Measurements from ENCODE around the gene DNAJB13. TPM values are rescaled to one million over a fixed set of nuclear protein-coding genes. Genes with fewer than 3 reads are reported as not detected.

DNAJB13 gene
- total RNA-seq, 1 donor from 2014 or later = not detected

DNA sequence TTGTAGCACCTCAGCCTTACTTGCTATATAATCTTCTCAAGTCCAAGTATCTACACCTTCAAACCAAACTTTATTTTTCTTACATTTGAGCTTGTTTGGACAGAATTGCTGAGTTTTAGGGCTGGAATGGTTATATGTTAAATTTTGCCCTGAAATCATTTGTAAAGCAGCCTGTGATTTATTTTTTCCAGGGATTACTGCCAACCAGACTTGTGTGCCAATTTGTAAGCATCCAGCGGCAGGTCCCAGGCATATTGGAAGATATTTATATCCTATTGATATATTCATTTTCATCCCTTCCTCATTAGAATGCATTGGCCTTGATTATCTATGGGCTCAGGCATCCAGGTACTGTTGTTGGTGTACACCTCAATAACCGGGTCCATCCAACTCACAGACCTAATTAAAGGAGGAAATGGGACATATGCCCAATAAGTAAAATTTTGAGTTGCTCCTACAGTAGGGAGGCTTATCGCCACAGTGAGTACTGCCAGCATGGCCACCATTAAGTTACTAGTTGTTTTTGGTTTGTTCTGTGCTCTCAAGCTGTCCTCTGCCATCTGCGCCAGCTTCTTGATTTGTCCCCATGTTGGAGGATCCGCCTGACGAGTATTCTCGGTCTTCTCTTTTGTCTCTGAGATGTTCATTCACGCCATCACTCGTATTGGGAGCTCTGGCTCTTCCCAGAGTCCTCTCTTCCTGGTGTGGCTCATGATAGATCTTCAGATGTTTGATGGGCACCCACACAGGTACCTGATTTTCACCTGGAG, 9.8 kb upstream of the DNAJB13 start:
- Histone ChIP-seq H3K36me3 (no peaks in the 10 kb centered on the region), H3K4me1 (no peaks in the 10 kb centered on the region), H3K9ac (no peak overlapping the region), H3F3A (ENCODE audit: low read depth) (no peaks in the 10 kb centered on the region), H2AFZ (replicated peaks) (no peak overlapping the region), H4K20me1 (ENCODE audit: low read depth) (no peaks in the 10 kb centered on the region), H3K27ac (no peak overlapping the region), H3K4me3 (no peak overlapping the region), H3K79me2 (ENCODE audit: low read depth) (no peaks in the 10 kb centered on the region), H3K4me2 (no peak overlapping the region), H3K9me3 (ENCODE audit: low read depth) (peaks cover 2% of the 10 kb centered on the region), H3K27me3 (no peaks in the 10 kb centered on the region)
- Mint-ChIP-seq H3K4me3 (no peak overlapping the region), H3K27ac (no peak overlapping the region), H3K9me3 (peaks cover 5% of the 10 kb centered on the region), H3K4me1 (no peaks in the 10 kb centered on the region), H3K36me3 (peaks cover 8% of the 10 kb centered on the region), H3K27me3 (ENCODE audit: insufficient read depth, low read depth) (peaks cover 4% of the 10 kb centered on the region)
- DNase-seq (ENCODE audit: low spot score) = no peak
- TF ChIP-seq EZH2phosphoT487 (IDR thresholded peaks at IDR 0.05) (no peak), EZH2 (IDR thresholded peaks at IDR 0.05) (no peak)
- TF ChIP-seq, protein P1, sequence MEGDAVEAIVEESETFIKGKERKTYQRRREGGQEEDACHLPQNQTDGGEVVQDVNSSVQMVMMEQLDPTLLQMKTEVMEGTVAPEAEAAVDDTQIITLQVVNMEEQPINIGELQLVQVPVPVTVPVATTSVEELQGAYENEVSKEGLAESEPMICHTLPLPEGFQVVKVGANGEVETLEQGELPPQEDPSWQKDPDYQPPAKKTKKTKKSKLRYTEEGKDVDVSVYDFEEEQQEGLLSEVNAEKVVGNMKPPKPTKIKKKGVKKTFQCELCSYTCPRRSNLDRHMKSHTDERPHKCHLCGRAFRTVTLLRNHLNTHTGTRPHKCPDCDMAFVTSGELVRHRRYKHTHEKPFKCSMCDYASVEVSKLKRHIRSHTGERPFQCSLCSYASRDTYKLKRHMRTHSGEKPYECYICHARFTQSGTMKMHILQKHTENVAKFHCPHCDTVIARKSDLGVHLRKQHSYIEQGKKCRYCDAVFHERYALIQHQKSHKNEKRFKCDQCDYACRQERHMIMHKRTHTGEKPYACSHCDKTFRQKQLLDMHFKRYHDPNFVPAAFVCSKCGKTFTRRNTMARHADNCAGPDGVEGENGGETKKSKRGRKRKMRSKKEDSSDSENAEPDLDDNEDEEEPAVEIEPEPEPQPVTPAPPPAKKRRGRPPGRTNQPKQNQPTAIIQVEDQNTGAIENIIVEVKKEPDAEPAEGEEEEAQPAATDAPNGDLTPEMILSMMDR (IDR thresholded peaks at IDR 0.05) = no peak

DNA sequence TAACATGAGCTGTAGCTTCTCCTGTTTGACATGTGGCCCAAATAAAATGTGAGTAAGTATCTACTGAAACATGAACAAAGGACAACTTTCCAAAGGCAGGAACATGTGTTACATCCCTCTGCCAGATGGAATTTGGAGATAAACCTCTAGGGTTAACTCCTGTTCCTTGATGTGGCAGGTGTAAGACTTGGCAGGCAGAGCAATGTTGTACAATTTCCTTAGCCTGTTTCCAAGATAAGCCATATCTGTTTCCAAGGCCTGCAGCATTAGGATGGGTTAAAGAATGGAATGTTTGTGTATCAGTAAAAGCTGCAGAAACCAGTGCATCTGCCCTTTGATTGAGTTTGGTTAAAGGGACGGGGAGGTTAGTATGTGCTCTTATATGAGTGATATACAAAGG, 8.8 kb upstream of the DNAJB13 start:
- H3K9me3 Mint-ChIP-seq = peaks cover 5% of the 10 kb centered on the region
- no peaks in the 10 kb centered on the region for H4K20me1 ChIP-seq (ENCODE audit: low read depth)

DNA sequence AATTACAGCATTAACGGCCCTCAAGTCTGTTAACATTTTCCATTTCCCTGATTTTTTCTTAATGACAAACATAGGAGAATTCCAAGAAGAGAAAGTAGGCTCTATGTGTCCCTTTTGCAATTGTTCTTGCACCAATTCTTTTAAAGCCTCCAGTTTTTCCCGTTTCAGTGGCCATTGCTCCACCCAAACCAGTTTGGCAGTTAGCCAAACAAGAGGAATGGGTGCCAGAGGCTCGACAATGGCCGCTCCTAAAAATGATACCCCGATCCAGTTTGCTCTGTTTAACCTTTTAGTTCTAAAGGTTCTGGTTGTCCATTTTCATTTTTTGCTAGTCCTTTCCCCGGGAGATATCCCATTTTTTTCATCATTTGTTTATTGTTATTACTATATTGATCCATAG, 6.7 kb upstream of the DNAJB13 start:
- no peak overlapping the region for H3K27ac Mint-ChIP-seq
- H3K9me3 ChIP-seq (ENCODE audit: low read depth) = no peaks in the 10 kb centered on the region
- DNase-seq (ENCODE audit: low spot score) = no peak

More for the DNA sequence above, 8.8 kb upstream of the DNAJB13 start:
- Histone ChIP-seq H3K4me2 (no peak overlapping the region), H3F3A (ENCODE audit: low read depth) (no peaks in the 10 kb centered on the region), H3K9me3 (ENCODE audit: low read depth) (peaks cover 2% of the 10 kb centered on the region), H3K27me3 (no peaks in the 10 kb centered on the region), H3K4me1 (no peaks in the 10 kb centered on the region), H3K36me3 (no peaks in the 10 kb centered on the region), H3K9ac (no peak overlapping the region), H3K27ac (no peak overlapping the region), H3K79me2 (ENCODE audit: low read depth) (no peaks in the 10 kb centered on the region), H2AFZ (replicated peaks) (no peak overlapping the region), H3K4me3 (no peak overlapping the region)
- no peaks in the 10 kb centered on the region for H3K4me1 Mint-ChIP-seq
- peaks cover 6% of the 10 kb centered on the region for H3K27me3 Mint-ChIP-seq (ENCODE audit: insufficient read depth, low read depth)
- H3K27ac Mint-ChIP-seq = no peak overlapping the region
- peaks cover 7% of the 10 kb centered on the region for H3K36me3 Mint-ChIP-seq
- no peak for DNase-seq (ENCODE audit: low spot score)
- H3K4me3 Mint-ChIP-seq = no peak overlapping the region
- no peak for TF ChIP-seq EZH2phosphoT487 (IDR thresholded peaks at IDR 0.05)
- no peak for TF ChIP-seq EZH2 (IDR thresholded peaks at IDR 0.05)
- TF ChIP-seq, protein P1 (IDR thresholded peaks at IDR 0.05) = no peak

More for the DNA sequence above, 6.7 kb upstream of the DNAJB13 start:
- H3K4me1 ChIP-seq = no peaks in the 10 kb centered on the region
- no peak overlapping the region for H3K4me3 Mint-ChIP-seq
- no peaks in the 10 kb centered on the region for H3K4me1 Mint-ChIP-seq
- H3K4me2 ChIP-seq = no peak overlapping the region
- TF ChIP-seq EZH2phosphoT487 (IDR thresholded peaks at IDR 0.05) (no peak), EZH2 (IDR thresholded peaks at IDR 0.05) (no peak)
- TF ChIP-seq, protein P1 (IDR thresholded peaks at IDR 0.05) = no peak
- no peak overlapping the region for H3K4me3 ChIP-seq
- no peak overlapping the region for H3K9ac ChIP-seq
- no peaks in the 10 kb centered on the region for H3K79me2 ChIP-seq (ENCODE audit: low read depth)
- no peaks in the 10 kb centered on the region for H3K36me3 Mint-ChIP-seq
- no peaks in the 10 kb centered on the region for H4K20me1 ChIP-seq (ENCODE audit: low read depth)
- H3K36me3 ChIP-seq = no peaks in the 10 kb centered on the region
- H3F3A ChIP-seq (ENCODE audit: low read depth) = no peaks in the 10 kb centered on the region
- no peaks in the 10 kb centered on the region for H3K27me3 ChIP-seq
- H3K27me3 Mint-ChIP-seq (ENCODE audit: insufficient read depth, low read depth) = peaks cover 2% of the 10 kb centered on the region
- peaks cover 3% of the 10 kb centered on the region for H3K9me3 Mint-ChIP-seq
- no peak overlapping the region for H2AFZ ChIP-seq (replicated peaks)
- no peak overlapping the region for H3K27ac ChIP-seq

Measured in neural progenitor cell (in vitro differentiated cells).